Measurements from ENCODE around the gene MIGA2.
A peak's percentile ranks its signal among the peaks of the same experiment; 100 is the strongest.
"Not testable (repeated sequence)": the region's sequence is repeated elsewhere in the genome, so short reads cannot be mapped to it uniquely, and the experiment has no call there.

Gene MIGA2

GRCh38 chr9:129011761-129012181 lies 24.7 kb upstream of the MIGA2 start:
- no peak for DNase-seq

- no peak for DNase-seq
These were observed 24.1 kb upstream of the MIGA2 start for GRCh38 chr9:129012343-129012742.

- no peak for DNase-seq
These were observed 23.5 kb upstream of the MIGA2 start for GRCh38 chr9:129012893-129013448.

DNA sequence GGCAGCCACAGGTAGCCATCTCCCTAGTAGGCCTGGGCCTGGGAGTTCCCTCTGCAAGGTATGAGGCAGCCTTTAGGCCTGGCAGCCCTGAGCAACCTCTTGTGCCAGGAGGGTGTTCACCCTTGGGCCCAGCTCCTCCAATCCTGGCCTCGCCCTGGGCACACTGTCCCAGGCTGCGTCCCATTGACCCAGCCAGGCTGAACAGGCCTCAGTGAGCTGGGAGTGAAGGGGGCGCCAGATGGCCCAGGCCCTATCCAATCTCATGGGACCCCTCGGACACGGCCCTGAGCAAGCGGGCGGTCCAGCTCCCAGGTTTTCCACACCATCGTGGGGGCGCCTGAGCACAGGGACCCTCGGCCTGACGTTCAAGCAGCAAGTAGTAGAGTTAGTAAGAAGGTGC lies 22.8 kb upstream of the MIGA2 start:
- DNase-seq, result no peak

GRCh38 chr9:129014124-129014523 lies 22.3 kb upstream of the MIGA2 start:
- no peak for DNase-seq

GRCh38 chr9:129014608-129015007 lies 21.8 kb upstream of the MIGA2 start:
- DNase-seq, result no peak

DNA sequence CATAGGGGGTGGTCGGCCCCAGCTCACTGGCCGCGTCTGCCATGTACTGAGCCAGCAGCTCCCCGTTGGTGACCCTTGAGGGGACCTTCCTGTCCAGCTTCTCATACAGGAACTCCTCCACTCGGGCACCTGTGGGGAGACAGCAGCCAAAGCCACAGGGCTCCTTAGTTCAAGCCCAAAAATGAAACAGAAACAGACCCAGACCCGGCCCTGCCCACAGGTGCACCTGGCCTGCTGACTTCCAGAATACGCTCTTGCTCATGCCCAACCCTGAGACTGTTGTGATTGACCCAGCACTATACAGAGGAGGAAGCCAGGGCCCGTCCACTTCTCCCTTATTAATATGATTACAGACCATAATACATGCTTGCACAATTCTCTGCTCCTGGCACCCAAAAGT lies 15.3 kb upstream of the MIGA2 start:
- no peak for DNase-seq

- no peak for DNase-seq
These were observed 14.4 kb upstream of the MIGA2 start for GRCh38 chr9:129022037-129022436.

DNA sequence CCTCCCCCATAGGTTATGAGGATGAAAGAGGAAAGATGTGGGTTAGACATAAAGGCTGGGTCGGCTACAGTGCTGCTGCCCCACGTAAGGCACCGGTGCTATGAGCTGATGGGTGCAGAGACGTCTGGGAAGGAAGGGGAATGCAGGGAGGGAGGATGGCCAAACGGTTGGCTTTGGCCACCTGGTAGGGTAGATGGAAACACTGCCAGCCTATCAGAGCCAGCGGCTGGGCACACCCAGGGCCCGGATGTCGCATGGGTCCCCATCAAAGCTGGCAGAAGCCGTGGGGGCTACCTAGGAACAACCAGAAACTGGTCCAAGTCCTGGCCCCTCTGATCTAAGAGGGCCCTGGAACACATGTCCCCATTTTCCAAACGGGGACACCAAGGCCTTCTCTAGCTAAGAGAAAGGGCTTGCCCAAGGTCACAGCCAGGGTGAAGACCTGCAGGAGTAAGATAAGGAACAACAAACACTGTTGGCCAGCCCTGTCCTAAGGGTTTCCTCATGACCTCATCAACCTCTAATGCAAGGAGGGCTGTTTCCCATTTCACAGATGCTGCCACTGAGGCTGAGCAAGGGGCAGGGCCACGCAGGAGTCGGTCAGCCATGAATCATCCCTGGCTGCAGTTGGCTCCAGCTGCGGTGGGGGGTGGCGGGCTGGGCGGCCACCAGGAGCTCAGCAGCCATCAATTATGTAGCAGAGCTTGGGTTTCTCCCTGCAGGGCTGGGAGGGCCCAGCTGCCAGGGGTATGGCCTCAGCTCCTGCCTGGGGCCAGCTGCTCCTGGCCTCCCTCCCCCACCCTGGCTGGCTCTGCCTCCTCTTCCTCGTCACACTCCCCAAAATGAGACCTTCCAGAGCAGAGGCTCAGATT lies 13.2 kb upstream of the MIGA2 start:
- DNase-seq, result no peak

DNA sequence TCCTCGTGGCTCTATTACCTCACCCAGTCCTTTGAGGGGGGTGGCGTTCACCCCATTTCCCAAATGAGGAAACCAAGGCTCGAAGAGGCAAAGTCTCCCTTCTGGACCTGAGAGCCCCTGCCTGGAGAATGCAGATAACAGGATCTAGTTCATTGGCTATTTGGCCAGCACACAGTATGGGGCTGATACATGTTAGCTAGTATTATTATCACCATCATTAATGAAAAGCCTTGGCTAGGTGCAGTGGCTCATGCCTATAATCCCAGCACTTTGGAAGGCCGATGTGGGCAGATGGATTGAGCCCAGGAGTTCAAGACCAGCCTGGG lies 12.6 kb upstream of the MIGA2 start:
- DNase-seq, result no peak

DNA sequence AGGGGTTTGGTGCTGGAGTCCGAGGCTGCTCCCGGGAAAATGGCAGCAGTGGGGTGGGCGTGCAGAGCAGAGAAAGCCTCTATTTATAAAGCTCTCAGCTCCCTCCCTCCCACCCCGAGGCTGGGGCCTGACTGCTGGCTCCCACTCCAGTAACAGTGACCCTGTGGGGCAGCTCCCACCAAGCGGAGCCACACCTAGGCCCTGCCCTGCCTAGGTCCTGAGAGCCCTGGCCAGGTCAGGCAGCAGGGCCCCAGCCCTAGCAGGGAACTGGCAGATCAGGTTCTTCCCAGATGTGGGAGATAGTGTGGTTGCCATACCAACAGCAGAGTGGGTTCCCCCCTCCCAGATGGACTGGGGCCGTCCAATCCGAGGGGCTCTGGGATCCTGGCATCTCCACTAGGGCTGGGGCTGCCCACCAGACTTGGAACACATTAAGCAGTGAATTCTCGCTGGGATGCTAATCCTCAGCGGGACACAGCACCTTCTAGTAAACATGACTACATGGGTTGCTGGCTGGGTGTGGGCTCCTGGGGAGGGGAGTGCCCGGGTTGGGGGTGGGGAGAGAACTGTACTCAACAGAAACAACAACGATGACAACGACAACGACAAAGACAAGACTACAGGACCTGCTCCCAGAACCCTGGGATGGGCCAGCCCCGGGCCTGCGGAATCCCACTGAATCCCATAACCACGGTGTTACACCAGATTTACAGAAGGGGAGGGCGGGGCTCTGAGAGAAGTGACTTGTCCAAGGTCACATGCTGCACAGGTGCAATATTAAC lies 9.8 kb upstream of the MIGA2 start:
- no peak for DNase-seq

GRCh38 chr9:129027224-129027684 lies 9.2 kb upstream of the MIGA2 start:
- no peak for DNase-seq

DNA sequence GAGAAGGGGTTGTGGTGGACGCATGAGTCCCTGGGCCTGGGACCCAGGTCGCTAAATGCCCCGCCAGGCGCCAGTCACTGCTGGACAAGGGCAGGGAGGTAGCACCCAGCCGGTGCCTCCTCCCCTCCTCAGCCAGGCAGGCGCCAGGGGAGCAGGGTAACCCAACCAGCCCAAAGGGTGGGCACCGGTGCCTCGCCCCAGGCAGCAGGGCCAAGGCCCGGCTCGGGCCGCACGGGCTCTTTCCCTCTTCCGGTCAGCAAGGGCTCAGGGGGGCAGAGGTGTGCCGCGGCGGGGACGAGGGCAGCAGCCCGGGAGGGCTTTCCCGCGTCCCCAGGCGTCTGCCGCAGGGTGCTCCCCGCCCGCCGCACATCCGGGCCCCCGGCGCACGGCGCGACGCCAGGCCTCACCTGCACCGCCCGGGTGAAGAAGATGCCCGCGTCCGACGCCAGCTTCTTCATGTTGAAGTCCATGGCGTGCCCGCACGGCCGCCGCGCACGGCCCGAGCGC lies 8.7 kb upstream of the MIGA2 start:
- DNase-seq, result peak; percentile 77

DNA sequence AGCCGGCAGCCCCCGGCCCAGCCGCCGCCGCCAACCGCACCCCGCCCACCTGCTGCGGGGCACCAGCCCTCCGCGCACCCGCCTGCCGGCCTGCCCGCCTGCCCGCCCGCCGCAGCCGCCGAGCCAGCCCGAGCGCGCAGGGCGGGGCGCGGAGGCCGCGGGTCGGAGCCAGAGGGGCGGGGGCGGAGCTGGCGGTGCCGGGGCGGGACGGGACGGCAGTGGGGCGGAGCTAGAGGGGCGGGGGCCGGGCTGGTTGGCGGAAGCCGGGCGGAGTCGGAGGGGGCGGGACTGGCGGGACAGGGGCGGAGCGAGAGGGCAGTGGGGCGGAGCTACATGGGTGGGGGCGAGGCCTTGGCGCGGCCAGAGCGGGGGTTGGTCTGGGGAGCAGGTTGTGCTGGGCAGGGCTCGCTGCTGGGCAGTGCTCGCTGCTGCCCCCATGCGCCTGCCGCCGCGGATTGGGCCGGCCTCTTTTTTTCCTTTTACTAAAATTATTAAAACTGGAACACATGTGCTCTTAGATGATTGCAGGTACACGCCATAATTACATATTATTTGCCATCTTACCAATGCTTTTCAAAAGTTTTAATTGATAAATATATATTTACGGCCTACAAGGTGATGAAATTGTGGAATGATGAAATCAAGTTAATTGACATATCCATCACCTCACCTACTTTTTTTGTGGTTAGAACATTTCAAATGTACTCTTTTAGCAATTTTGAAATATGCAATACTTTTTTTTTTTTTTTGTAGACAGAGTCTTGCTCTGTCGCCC lies 8.0 kb upstream of the MIGA2 start, which contains the start of gene SH3GLB2:
Gene SH3GLB2 (minus strand): TSS at position 140 of the 775 bp plus-strand sequence. CDS start 177 bp downstream, outside the sequence.
- DNase-seq, result peak; percentile 91

GRCh38 chr9:129030191-129030590 lies 6.2 kb upstream of the MIGA2 start:
- no peak for DNase-seq

DNA sequence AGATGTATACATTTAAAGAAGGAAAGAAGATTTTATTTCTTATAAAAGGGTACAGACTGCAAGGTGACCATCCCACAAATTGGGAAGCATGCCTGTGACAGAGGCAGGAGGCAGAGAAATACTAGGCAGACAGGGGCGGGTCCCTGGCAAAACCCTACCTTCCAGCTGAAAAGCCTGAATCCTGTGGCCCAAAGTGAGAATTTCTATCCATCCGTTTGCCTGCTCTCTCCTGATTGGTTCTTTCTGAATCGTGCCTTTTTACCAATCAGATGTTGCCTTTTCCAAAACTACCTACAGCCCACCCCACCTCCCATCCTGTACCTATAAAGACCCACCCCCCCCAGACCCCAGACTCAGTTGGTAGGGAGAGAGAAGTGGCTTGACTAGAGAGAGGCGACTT lies 4.9 kb upstream of the MIGA2 start:
- DNase-seq, result no peak

DNA sequence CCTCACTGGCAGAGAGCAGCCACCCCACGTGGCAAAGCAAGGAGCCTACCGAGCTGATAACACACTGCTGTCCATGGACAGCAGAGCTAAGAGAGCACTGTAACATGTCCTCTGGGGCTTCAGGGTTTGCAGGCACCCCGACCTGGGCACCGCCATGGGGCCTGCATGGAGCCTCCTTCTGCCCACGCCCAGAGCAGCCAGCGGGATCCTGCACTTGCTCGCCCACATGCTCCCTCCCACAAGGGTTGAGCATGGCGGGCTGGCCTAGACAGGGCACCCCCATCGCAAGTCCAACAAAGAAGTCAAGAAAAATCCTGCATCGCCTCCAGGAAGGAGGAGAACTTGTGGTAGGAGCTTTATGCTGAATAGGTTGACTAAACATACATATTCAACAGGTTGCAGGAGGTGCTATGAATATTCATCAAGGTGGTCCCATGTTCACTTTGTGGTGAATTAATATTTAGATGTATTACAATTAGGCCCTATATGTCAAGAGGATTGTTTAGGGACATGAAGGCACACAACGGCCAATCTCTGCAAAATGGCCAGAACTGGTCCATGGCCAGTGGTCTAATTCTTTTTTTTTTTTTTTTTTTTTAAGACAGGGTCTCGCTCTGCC lies 3.8 kb upstream of the MIGA2 start:
- DNase-seq, result no peak

- no peak for DNase-seq
These were observed 3.2 kb upstream of the MIGA2 start for GRCh38 chr9:129033216-129033615.

DNA sequence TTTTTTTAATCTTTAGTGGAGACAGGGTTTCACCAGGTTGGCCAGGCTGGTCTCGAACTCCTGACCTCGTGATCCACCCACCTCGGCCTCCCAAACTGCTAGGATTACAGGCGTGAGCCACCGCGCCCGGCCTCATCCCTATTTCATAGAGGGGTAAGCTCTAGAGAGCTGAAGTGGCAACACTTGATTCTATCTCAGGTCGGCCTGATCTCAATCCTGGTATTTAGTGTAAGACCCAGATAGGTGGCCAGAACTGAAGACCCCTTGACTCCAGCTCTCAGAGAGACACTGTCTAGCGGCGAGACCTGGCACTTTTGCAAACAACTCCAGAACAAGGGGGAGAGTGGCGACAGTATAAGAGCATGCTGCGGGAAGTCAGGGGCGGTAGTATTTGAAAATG lies 588 bp upstream of the MIGA2 start:
- DNase-seq, result not testable (repeated sequence)

GRCh38 chr9:129036923-129037766 lies 719 bp downstream of the MIGA2 start:
- DNase-seq, result no peak

DNA sequence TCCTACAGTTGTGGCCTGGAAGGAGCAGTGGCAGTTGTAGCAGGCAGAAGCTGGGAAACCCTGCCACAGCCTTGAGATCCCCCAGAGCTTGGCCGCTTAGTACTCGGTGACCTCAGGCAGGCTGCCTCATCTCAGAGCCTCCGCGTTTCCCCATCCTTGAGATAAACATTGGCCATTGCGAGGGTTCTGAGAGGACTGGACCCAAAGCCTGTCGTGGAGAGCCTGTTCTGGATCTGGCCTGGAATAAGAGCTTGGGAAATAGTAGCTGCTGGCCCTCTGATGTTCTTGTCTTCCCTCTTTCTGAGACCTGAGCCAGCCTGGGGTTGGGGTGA lies 1.3 kb downstream of the MIGA2 start:
- DNase-seq, result no peak
